ENCODE data around the gene EFS.

DNA sequence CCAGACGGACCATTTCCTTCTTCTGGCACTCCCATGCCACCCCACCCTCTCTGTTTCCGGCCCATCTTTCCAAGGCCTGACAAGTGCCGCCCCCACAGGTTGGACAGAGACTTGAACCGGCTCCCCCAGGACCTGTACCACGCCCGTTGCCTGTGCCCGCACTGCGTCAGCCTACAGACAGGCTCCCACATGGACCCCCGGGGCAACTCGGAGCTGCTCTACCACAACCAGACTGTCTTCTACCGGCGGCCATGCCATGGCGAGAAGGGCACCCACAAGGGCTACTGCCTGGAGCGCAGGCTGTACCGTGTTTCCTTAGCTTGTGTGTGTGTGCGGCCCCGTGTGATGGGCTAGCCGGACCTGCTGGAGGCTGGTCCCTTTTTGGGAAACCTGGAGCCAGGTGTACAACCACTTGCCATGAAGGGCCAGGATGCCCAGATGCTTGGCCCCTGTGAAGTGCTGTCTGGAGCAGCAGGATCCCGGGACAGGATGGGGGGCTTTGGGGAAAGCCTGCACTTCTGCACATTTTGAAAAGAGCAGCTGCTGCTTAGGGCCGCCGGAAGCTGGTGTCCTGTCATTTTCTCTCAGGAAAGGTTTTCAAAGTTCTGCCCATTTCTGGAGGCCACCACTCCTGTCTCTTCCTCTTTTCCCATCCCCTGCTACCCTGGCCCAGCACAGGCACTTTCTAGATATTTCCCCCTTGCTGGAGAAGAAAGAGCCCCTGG is 10.7 kb upstream of the EFS start:
- TF ChIP-seq, protein P1, sequence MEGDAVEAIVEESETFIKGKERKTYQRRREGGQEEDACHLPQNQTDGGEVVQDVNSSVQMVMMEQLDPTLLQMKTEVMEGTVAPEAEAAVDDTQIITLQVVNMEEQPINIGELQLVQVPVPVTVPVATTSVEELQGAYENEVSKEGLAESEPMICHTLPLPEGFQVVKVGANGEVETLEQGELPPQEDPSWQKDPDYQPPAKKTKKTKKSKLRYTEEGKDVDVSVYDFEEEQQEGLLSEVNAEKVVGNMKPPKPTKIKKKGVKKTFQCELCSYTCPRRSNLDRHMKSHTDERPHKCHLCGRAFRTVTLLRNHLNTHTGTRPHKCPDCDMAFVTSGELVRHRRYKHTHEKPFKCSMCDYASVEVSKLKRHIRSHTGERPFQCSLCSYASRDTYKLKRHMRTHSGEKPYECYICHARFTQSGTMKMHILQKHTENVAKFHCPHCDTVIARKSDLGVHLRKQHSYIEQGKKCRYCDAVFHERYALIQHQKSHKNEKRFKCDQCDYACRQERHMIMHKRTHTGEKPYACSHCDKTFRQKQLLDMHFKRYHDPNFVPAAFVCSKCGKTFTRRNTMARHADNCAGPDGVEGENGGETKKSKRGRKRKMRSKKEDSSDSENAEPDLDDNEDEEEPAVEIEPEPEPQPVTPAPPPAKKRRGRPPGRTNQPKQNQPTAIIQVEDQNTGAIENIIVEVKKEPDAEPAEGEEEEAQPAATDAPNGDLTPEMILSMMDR (conservative IDR thresholded peaks at IDR 0.05; ENCODE audit: low read length), result no peak
- TF ChIP-seq EZH2phosphoT487 (IDR thresholded peaks at IDR 0.05; ENCODE audit: borderline replicate concordance, low read depth, low read length), result no peak

Measured in OCI-LY7 (cell line).